Loucy (cell line): ENCODE results near the gene PTPRT.
A peak's percentile ranks its signal among the peaks of the same experiment; 100 is the strongest.

Source experiments
- H2AFZ ChIP-seq: fragments of 200-600 bp; sonication (generic); 2 replicates; pipeline ENCODE4 v1.6.0; 2016; ENCODE audit warnings: antibody characterized with exemption, mild to moderate bottlenecking, low read length, moderate library complexity
- H3F3A ChIP-seq: fragments of 200-600 bp; 2 replicates; pipeline ENCODE4 v1.6.0; 2016; ENCODE audit warnings: antibody characterized with exemption, low read depth, mild to moderate bottlenecking
- H3K27me3 ChIP-seq: fragments of 200-600 bp; sonication (generic); 2 replicates; pipeline ENCODE4 v1.6.1; 2014; ENCODE audit warnings: low read length, mild to moderate bottlenecking; ENCODE audit not compliant: insufficient read depth, poor library complexity, severe bottlenecking
- H3K36me3 ChIP-seq: fragments of 200-600 bp; sonication (generic); 2 replicates; pipeline ENCODE4 v1.6.1; 2016; ENCODE audit warnings: low read length; ENCODE audit not compliant: insufficient read depth
- H3K4me1 ChIP-seq: fragments of 200-600 bp; sonication (generic); 2 replicates; pipeline ENCODE4 v1.5.1; 2014; ENCODE audit warnings: low read length, mild to moderate bottlenecking; ENCODE audit not compliant: insufficient read depth, poor library complexity, severe bottlenecking
- H3K4me2 ChIP-seq: fragments of 200-600 bp; sonication (generic); 2 replicates; pipeline ENCODE4 v1.6.0; 2014; ENCODE audit warnings: antibody characterized with exemption, low read length, low read depth, mild to moderate bottlenecking; ENCODE audit not compliant: poor library complexity, severe bottlenecking
- H3K4me3 ChIP-seq: fragments of 200-600 bp; sonication (generic); 2 replicates; pipeline ENCODE4 v1.5.1; 2014; ENCODE audit warnings: low read length, mild to moderate bottlenecking, mixed read lengths; ENCODE audit not compliant: poor library complexity, severe bottlenecking
- H3K79me2 ChIP-seq: fragments of 200-600 bp; sonication (generic); 2 replicates; pipeline ENCODE4 v1.6.1; 2014; ENCODE audit warnings: low read length; ENCODE audit not compliant: insufficient read depth
- H3K9ac ChIP-seq: fragments of 200-600 bp; sonication (generic); 2 replicates; pipeline ENCODE4 v1.6.0; 2014; ENCODE audit warnings: mild to moderate bottlenecking, low read depth, low read length, moderate library complexity; ENCODE audit not compliant: poor library complexity, severe bottlenecking
- H3K9me2 ChIP-seq: fragments of 200-600 bp; sonication (generic); replicated peaks from 2 replicates; pipeline ENCODE4 v1.6.1; 2016; ENCODE audit warnings: low read depth, low read length, mixed read lengths
- H3K9me3 ChIP-seq: fragments of 200-600 bp; sonication (generic); 2 replicates; pipeline ENCODE4 v1.6.1; 2014; ENCODE audit warnings: mild to moderate bottlenecking, antibody characterized with exemption, low read length, low read depth; ENCODE audit not compliant: insufficient read depth
- H4K20me1 ChIP-seq: fragments of 200-600 bp; sonication (generic); 2 replicates; pipeline ENCODE4 v1.6.0; 2014; ENCODE audit warnings: antibody characterized with exemption, low read length, mild to moderate bottlenecking; ENCODE audit not compliant: insufficient read depth, poor library complexity, severe bottlenecking
- EZH2phosphoT487 ChIP-seq: fragments of 200-600 bp; IDR thresholded peaks from 2 replicates; pipeline ENCODE4 v1.6.1; 2018; ENCODE audit warnings: antibody characterized with exemption, mild to moderate bottlenecking, moderate library complexity, borderline replicate concordance
- TF ChIP-seq, protein P1 (sequence below): fragments of 200-600 bp; sonication (generic); conservative IDR thresholded peaks from 2 replicates; pipeline ENCODE4 v1.5.1; 2014; ENCODE audit warnings: mild to moderate bottlenecking, antibody characterized with exemption, low read length

The PTPRT gene

GRCh38 chr20:43187476-43188233 is 2.1 kb downstream of the PTPRT start:
- H3K27me3 ChIP-seq: no peaks in the 10 kb centered on the region
- no peaks in the 10 kb centered on the region for H3K4me1 ChIP-seq
- no peaks in the 10 kb centered on the region for H3K36me3 ChIP-seq
- H3K79me2 ChIP-seq: no peaks in the 10 kb centered on the region
- H3K9me3 ChIP-seq: no peaks in the 10 kb centered on the region
- no peak overlapping the region for H3K4me3 ChIP-seq
- no peak overlapping the region for H3K9ac ChIP-seq
- no peaks in the 10 kb centered on the region for H3F3A ChIP-seq
- TF ChIP-seq EZH2phosphoT487: no peak
- TF ChIP-seq, protein P1, sequence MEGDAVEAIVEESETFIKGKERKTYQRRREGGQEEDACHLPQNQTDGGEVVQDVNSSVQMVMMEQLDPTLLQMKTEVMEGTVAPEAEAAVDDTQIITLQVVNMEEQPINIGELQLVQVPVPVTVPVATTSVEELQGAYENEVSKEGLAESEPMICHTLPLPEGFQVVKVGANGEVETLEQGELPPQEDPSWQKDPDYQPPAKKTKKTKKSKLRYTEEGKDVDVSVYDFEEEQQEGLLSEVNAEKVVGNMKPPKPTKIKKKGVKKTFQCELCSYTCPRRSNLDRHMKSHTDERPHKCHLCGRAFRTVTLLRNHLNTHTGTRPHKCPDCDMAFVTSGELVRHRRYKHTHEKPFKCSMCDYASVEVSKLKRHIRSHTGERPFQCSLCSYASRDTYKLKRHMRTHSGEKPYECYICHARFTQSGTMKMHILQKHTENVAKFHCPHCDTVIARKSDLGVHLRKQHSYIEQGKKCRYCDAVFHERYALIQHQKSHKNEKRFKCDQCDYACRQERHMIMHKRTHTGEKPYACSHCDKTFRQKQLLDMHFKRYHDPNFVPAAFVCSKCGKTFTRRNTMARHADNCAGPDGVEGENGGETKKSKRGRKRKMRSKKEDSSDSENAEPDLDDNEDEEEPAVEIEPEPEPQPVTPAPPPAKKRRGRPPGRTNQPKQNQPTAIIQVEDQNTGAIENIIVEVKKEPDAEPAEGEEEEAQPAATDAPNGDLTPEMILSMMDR: peak; percentile 99
- H4K20me1 ChIP-seq: no peaks in the 10 kb centered on the region
- no peaks in the 10 kb centered on the region for H3K9me2 ChIP-seq
- H2AFZ ChIP-seq: no peak overlapping the region
- H3K4me2 ChIP-seq: no peak overlapping the region

DNA sequence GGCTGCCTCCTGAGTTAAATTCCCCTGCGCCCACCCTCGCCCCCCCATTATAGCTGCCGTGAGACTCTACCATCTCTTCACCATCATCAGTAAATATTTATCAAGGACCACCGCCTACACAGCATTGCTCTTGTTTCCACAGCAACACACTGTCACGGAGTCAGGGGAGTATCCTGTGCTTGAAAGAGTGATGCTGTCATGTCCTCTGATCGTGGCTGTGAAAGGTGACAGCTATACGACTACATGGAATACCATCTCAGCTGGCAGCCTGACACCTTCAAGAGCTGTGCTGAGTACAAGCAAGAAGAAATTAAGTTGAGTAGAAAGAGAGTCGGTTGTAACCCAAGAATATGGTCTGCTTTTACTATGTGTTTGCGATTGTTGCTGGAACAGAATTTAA is 3.4 kb downstream of the PTPRT start:
- no peaks in the 10 kb centered on the region for H3K36me3 ChIP-seq
- H3F3A ChIP-seq: no peaks in the 10 kb centered on the region
- no peak overlapping the region for H3K4me3 ChIP-seq
- no peaks in the 10 kb centered on the region for H3K79me2 ChIP-seq
- H3K9ac ChIP-seq: no peak overlapping the region
- H3K4me2 ChIP-seq: no peak overlapping the region
- no peaks in the 10 kb centered on the region for H3K4me1 ChIP-seq
- no peak for TF ChIP-seq EZH2phosphoT487
- TF ChIP-seq, protein P1: no peak
- no peaks in the 10 kb centered on the region for H4K20me1 ChIP-seq
- no peak overlapping the region for H2AFZ ChIP-seq
- H3K9me2 ChIP-seq: no peaks in the 10 kb centered on the region
- H3K9me3 ChIP-seq: no peaks in the 10 kb centered on the region
- no peaks in the 10 kb centered on the region for H3K27me3 ChIP-seq

- Histone ChIP-seq H4K20me1 (no peaks in the 10 kb centered on the region), H3K4me2 (no peak overlapping the region), H3K79me2 (no peaks in the 10 kb centered on the region), H3K27me3 (no peaks in the 10 kb centered on the region), H2AFZ (no peak overlapping the region), H3K9me2 (no peaks in the 10 kb centered on the region), H3K9ac (no peak overlapping the region), H3K4me3 (no peak overlapping the region), H3F3A (no peaks in the 10 kb centered on the region), H3K36me3 (no peaks in the 10 kb centered on the region), H3K9me3 (no peaks in the 10 kb centered on the region), H3K4me1 (no peaks in the 10 kb centered on the region)
- TF ChIP-seq, protein P1: no peak
- TF ChIP-seq EZH2phosphoT487: no peak
Measured at GRCh38 chr20:43185901-43186300, 3.8 kb downstream of the PTPRT start.
